OCI-LY1 (cell line): ENCODE data around the gene SLBP.

Source experiments
- H2AFZ ChIP-seq: fragments of 200-600 bp; sonication (generic), shearing (Covaris generic); 2 replicates; pipeline ENCODE4 v1.6.0; 2014; ENCODE audit warnings: antibody characterized with exemption, mild to moderate bottlenecking, low read length
- H3F3A ChIP-seq: fragments of 200-600 bp; sonication (generic), shearing (Covaris generic); 2 replicates; pipeline ENCODE4 v1.6.0; 2014; ENCODE audit warnings: mild to moderate bottlenecking, antibody characterized with exemption, low read length, moderate library complexity; ENCODE audit not compliant: insufficient read depth
- H3K27ac ChIP-seq: fragments of 200-600 bp; sonication (generic); 2 replicates; pipeline ENCODE4 v1.5.1; 2014; ENCODE audit warnings: low read length, mixed run types, mild to moderate bottlenecking, low read depth; ENCODE audit not compliant: poor library complexity, severe bottlenecking
- H3K27me3 ChIP-seq: fragments of 200-600 bp; sonication (generic); 2 replicates; pipeline ENCODE4 v1.6.0; 2014; ENCODE audit warnings: antibody characterized with exemption, mild to moderate bottlenecking, low read length, moderate library complexity; ENCODE audit not compliant: insufficient read depth
- H3K36me3 ChIP-seq: fragments of 200-600 bp; sonication (generic); 2 replicates; pipeline ENCODE4 v1.6.1; 2014; ENCODE audit warnings: mild to moderate bottlenecking, antibody characterized with exemption, low read length, moderate library complexity, mixed read lengths; ENCODE audit not compliant: insufficient read depth
- H3K4me1 ChIP-seq: fragments of 200-600 bp; sonication (generic); 2 replicates; pipeline ENCODE4 v1.5.1; 2014; ENCODE audit warnings: mild to moderate bottlenecking, low read length, moderate library complexity; ENCODE audit not compliant: insufficient read depth, severe bottlenecking
- H3K4me2 ChIP-seq: fragments of 200-600 bp; sonication (generic), shearing (Covaris generic); 2 replicates; pipeline ENCODE4 v1.6.1; 2014; ENCODE audit warnings: low read length
- H3K4me3 ChIP-seq: fragments of 200-600 bp; sonication (generic); 2 replicates; pipeline ENCODE4 v1.5.1; 2014; ENCODE audit warnings: low read length, low read depth, mild to moderate bottlenecking, mixed read lengths; ENCODE audit not compliant: poor library complexity, severe bottlenecking
- H3K79me2 ChIP-seq: fragments of 200-600 bp; shearing (Covaris generic); 2 replicates; pipeline ENCODE4 v1.6.1; 2016; ENCODE audit warnings: mixed run types, low read length, mixed read lengths; ENCODE audit not compliant: insufficient read depth
- H3K9ac ChIP-seq: fragments of 200-600 bp; sonication (generic), shearing (Covaris generic); 2 replicates; pipeline ENCODE4 v1.6.1; 2014; ENCODE audit warnings: mild to moderate bottlenecking, low read length, mixed read lengths
- H3K9me2 ChIP-seq: fragments of 200-600 bp; sonication (generic), shearing (Covaris generic); 2 replicates; pipeline ENCODE4 v1.6.1; 2014; ENCODE audit warnings: low read depth, mild to moderate bottlenecking, low read length, mixed read lengths
- H3K9me3 ChIP-seq: fragments of 200-600 bp; shearing (Covaris generic); 2 replicates; pipeline ENCODE4 v1.6.1; 2014; ENCODE audit warnings: low read length, mixed read lengths
- H4K20me1 ChIP-seq: fragments of 200-600 bp; sonication (generic), shearing (Covaris generic); 2 replicates; pipeline ENCODE4 v1.6.0; 2016; ENCODE audit warnings: mild to moderate bottlenecking, low read length; ENCODE audit not compliant: insufficient read depth
- EZH2 ChIP-seq: fragments of 200-600 bp; sonication (generic), shearing (Covaris generic); IDR thresholded peaks from 2 replicates; pipeline ENCODE4 v1.8.0; 2017; ENCODE audit warnings: borderline replicate concordance, mixed run types, mild to moderate bottlenecking, antibody characterized with exemption, low read length, moderate library complexity, mixed read lengths
- TF ChIP-seq, protein P1 (sequence below): fragments of 200-600 bp; sonication (generic), shearing (Covaris generic); IDR thresholded peaks from 2 replicates; pipeline ENCODE4 v1.5.1; 2017; ENCODE audit warnings: mild to moderate bottlenecking, antibody characterized with exemption, low read length, moderate library complexity, mixed read lengths

Gene SLBP

DNA sequence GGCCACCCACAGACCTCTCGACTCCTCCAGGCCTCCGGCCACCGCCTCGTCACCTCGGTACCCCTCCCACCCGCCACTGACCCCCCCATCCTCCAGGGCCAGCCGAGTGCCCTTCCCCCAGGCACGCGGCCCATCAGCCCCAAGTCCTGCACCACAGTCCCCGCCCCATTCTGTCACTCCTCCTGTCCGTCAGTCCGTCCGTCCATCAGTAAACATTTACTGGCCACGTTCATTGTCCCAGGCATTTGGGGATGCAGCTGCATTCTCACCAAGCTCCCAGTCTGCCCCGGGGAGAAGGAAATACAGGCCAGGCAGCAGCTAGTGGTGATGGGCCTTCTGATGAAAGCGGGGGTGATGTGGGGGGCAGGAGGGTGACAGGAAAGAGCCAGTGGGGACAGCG, 45.7 kb upstream of the SLBP start:
- Histone ChIP-seq H3K27ac (no peak overlapping the region), H3K4me2 (no peak overlapping the region), H3K9ac (no peak overlapping the region), H3K4me3 (no peak overlapping the region), H3K9me2 (no peaks in the 10 kb centered on the region), H4K20me1 (no peaks in the 10 kb centered on the region), H3K36me3 (no peaks in the 10 kb centered on the region), H3K79me2 (no peaks in the 10 kb centered on the region), H2AFZ (no peak overlapping the region), H3K4me1 (no peaks in the 10 kb centered on the region), H3K27me3 (no peaks in the 10 kb centered on the region), H3K9me3 (no peaks in the 10 kb centered on the region), H3F3A (no peaks in the 10 kb centered on the region)
- TF ChIP-seq, protein P1, sequence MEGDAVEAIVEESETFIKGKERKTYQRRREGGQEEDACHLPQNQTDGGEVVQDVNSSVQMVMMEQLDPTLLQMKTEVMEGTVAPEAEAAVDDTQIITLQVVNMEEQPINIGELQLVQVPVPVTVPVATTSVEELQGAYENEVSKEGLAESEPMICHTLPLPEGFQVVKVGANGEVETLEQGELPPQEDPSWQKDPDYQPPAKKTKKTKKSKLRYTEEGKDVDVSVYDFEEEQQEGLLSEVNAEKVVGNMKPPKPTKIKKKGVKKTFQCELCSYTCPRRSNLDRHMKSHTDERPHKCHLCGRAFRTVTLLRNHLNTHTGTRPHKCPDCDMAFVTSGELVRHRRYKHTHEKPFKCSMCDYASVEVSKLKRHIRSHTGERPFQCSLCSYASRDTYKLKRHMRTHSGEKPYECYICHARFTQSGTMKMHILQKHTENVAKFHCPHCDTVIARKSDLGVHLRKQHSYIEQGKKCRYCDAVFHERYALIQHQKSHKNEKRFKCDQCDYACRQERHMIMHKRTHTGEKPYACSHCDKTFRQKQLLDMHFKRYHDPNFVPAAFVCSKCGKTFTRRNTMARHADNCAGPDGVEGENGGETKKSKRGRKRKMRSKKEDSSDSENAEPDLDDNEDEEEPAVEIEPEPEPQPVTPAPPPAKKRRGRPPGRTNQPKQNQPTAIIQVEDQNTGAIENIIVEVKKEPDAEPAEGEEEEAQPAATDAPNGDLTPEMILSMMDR = no peak
- TF ChIP-seq EZH2 = no peak

DNA sequence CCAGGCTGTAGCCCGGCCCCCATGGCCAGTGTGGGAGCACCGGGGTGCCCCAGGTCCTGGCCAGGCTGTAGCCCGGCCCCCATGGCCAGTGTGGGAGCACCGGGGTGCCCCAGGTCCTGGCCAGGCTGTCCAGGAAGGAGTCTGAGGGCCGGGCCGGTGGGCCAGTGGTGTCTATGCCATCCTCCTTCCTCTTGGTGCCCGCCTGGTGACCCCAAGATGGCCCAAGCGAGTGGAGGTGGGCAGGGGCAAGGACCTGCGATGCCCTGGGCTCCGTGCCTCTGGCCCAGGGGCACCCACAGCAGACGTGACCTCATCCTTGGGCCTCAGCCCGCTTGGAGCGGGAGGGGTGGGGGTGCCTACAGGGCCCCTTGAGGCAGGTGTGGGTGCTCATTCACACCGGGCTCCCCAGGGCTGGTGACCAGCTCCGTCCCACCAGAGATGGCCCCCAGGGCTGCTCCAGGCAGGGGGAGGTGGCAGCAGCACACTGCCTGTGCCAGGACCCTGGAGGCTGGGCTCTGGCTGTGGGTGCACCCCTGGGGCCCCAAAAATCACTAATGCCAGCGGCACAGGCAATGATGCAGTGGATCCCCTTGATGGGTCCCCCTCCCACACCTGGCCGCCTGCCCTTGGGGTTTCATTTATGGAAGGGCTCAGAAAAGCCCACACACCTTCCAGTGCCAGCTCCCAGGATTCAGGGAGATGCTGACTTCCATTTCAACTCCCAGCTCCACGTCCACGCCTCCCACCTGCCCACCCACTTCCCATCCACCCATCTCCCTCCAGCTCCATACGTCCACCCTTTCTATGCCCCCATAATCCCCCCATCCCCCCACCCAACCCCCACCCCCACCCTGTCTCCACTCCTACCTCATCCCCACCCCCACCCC, 45.0 kb upstream of the SLBP start:
- Histone ChIP-seq H2AFZ (no peak overlapping the region), H3K4me2 (no peak overlapping the region), H3K27ac (no peak overlapping the region), H3K36me3 (no peaks in the 10 kb centered on the region), H3K9me3 (no peaks in the 10 kb centered on the region), H3K79me2 (no peaks in the 10 kb centered on the region), H3K4me1 (no peaks in the 10 kb centered on the region), H3K27me3 (no peaks in the 10 kb centered on the region), H3F3A (no peaks in the 10 kb centered on the region), H3K9ac (no peak overlapping the region), H3K9me2 (no peaks in the 10 kb centered on the region), H4K20me1 (no peaks in the 10 kb centered on the region), H3K4me3 (no peak overlapping the region)
- TF ChIP-seq, protein P1 = no peak
- no peak for TF ChIP-seq EZH2

DNA sequence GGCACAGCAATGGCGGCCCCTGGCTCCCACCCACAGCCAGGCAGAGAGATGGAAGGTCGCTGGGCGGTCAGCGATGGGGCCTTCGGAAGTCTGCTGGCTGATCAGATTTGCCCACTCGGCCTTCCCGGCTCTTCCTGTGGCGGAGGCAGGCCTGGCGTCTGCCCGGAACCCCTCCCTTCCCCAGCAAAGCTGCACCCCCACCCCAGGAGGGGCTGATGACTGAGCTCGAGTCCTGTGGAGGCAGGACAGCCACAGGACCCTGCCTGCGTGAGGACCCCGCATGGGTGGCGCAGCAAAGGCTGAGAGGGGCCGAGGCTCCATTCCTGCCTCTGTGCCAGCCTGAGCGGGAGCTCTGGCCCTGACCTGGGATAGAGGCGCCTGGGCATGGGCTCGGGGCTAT, 44.0 kb upstream of the SLBP start:
- Histone ChIP-seq H3K9me3 (no peaks in the 10 kb centered on the region), H3K27ac (no peak overlapping the region), H3K9ac (no peak overlapping the region), H3K4me1 (no peaks in the 10 kb centered on the region), H3K4me2 (no peak overlapping the region), H3K36me3 (no peaks in the 10 kb centered on the region), H3K9me2 (no peaks in the 10 kb centered on the region), H3F3A (no peaks in the 10 kb centered on the region), H3K79me2 (no peaks in the 10 kb centered on the region), H3K4me3 (no peak overlapping the region), H2AFZ (no peak overlapping the region), H3K27me3 (no peaks in the 10 kb centered on the region), H4K20me1 (no peaks in the 10 kb centered on the region)
- TF ChIP-seq, protein P1 = no peak
- no peak for TF ChIP-seq EZH2
